Dendritic cell treated with granulocyte-macrophage colony-stimulating factor and Interleukin-4, amounts not matched to agents 40 ng/mL and 50 ng/mL, for 4 days (primary cell): Measurements from ENCODE around the gene FMN2.

Experiments used
- H3K27ac Mint-ChIP-seq: one replicate; pipeline ENCODE4 v1.8.0; 2022; ENCODE audit warnings: mild to moderate bottlenecking, mixed read lengths
- H3K27me3 Mint-ChIP-seq: one replicate; pipeline ENCODE4 v1.8.0; 2022; ENCODE audit warnings: mild to moderate bottlenecking, mixed read lengths
- H3K36me3 Mint-ChIP-seq: one replicate; pipeline ENCODE4 v1.8.0; 2022; ENCODE audit warnings: low read depth, mixed read lengths
- H3K4me1 Mint-ChIP-seq: one replicate; pipeline ENCODE4 v1.8.0; 2022; ENCODE audit warnings: low read depth, mixed read lengths
- H3K4me3 Mint-ChIP-seq: one replicate; pipeline ENCODE4 v1.8.0; 2022; ENCODE audit warnings: mild to moderate bottlenecking, moderate library complexity, mixed read lengths
- H3K9me3 Mint-ChIP-seq: one replicate; pipeline ENCODE4 v1.8.0; 2022; ENCODE audit warnings: mixed read lengths
- intact Hi-C: fragments of 100-400 bp; cut with micrococcal nuclease; formaldehyde crosslinking; loops from one replicate; pipeline ENCODE4 v1.15.0; 2022

The FMN2 gene

DNA sequence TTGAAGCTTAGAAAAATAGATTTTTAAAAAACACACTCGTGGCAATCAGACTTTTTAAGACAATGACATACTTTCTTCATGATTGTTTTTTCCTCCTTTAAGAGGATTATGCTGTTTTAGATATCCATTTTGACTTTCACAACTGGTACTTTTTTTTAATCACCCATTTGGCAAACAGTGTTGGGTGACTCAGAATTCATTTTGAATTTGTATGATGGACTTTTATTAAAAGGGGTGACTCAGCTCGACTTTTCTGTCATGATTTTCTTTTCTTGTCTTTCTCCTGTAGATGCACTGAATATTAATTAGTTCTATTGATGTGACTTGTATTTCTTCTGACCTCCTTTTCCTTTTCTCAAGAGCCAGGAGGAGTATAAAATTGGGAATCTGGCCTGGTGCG is 44.7 kb downstream of the FMN2 start:
- H3K4me1 Mint-ChIP-seq = no peaks in the 10 kb centered on the region
- H3K27me3 Mint-ChIP-seq = no peaks in the 10 kb centered on the region
- H3K27ac Mint-ChIP-seq = no peak overlapping the region
- H3K4me3 Mint-ChIP-seq = no peak overlapping the region
- intact Hi-C loops = no loop called here
- no peaks in the 10 kb centered on the region for H3K9me3 Mint-ChIP-seq
- no peaks in the 10 kb centered on the region for H3K36me3 Mint-ChIP-seq

DNA sequence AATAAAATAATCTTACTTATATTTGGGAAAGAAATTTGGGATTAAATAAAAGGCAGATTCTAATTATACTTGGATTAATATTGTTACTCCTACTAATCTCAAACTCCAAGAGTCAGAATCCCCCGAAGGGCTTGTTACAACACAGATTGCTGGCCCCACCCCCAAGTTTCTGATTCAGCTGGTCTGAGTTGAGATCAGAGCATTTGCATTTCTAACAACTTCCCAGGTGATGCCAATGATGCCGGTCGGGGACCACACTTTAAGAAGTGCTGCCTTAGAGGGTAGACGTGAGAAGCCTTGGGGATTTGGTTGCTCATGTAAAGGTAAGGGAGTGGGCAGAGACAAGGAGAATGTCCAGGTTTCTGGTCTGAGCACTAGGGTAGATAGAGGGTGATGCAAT is 47.2 kb downstream of the FMN2 start:
- no peaks in the 10 kb centered on the region for H3K4me1 Mint-ChIP-seq
- intact Hi-C loops = no loop called here
- no peaks in the 10 kb centered on the region for H3K27me3 Mint-ChIP-seq
- H3K36me3 Mint-ChIP-seq = no peaks in the 10 kb centered on the region
- H3K9me3 Mint-ChIP-seq = no peaks in the 10 kb centered on the region
- no peak overlapping the region for H3K4me3 Mint-ChIP-seq
- no peak overlapping the region for H3K27ac Mint-ChIP-seq

DNA sequence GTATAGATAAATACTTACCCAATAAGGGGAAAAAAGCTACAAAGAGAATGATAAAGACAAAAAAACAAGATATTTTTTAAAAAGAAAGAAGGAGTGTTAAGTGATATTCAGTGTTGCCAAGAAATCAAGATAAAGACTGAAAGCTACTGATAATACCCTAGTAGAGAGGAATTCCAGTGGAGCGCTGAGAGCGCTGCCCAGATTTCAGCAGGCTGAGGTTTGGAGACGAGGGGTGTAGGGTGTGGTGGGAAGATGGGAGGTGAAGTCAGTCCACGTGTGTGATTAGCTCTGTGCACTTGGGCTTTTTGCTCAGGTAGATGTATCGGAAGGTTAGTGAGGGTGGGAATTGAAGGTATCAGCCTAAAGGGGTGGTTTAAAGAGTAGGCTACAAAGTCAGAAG is 47.8 kb downstream of the FMN2 start:
- H3K4me3 Mint-ChIP-seq = no peak overlapping the region
- no peaks in the 10 kb centered on the region for H3K36me3 Mint-ChIP-seq
- no peaks in the 10 kb centered on the region for H3K4me1 Mint-ChIP-seq
- H3K9me3 Mint-ChIP-seq = no peaks in the 10 kb centered on the region
- H3K27me3 Mint-ChIP-seq = no peaks in the 10 kb centered on the region
- H3K27ac Mint-ChIP-seq = no peak overlapping the region
- intact Hi-C loops = no loop called here

DNA sequence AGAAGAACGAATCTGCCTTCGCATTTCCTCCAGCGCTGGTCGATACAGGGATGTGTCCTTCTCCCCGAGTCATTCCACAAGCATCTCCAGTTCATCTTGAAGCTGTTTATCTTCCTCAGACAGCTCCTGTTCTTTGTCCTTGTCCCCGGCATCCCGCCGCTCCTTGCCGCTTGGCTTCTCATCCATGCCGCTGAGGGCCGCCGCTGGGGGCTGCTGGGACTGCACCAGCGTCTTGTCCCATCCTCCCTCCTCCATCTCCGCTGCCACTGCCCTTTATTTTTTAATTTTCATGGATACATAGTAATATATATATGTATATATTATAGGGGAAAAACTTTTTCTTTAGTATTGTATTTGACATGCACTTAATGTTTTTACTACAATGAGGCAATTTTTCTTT is 53.4 kb downstream of the FMN2 start:
- Mint-ChIP-seq H3K9me3 (no peaks in the 10 kb centered on the region), H3K4me3 (no peak overlapping the region), H3K36me3 (no peaks in the 10 kb centered on the region), H3K27ac (no peak overlapping the region), H3K4me1 (no peaks in the 10 kb centered on the region), H3K27me3 (no peaks in the 10 kb centered on the region)
- intact Hi-C loops = loop anchor here (5.0 kb wide), 1 partner anchor 118 kb away; no protein-coding TSS in a partner anchor

DNA sequence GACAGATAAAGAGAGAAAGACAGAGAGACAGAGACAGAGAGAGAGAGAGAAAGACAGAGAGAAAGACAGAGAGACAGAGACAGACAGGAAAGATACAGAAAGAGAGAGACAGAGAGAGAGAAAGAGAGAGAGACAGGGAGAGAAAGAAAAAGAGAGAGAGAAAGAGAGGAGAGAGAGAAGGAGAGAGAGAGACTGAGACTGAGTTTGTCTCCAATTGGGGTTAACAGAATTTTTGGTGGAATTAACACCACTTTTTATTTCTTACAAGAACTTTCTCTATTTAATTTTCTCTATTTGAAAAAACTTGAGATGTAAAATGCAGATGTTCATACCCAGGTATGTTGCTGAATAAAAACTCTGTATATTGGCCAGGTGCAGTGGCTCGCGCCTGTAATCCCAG is 56.6 kb downstream of the FMN2 start:
- Mint-ChIP-seq H3K4me3 (no peak overlapping the region), H3K27me3 (no peaks in the 10 kb centered on the region), H3K4me1 (no peaks in the 10 kb centered on the region), H3K9me3 (no peaks in the 10 kb centered on the region), H3K27ac (no peak overlapping the region), H3K36me3 (no peaks in the 10 kb centered on the region)
- intact Hi-C loops = loop anchor here (5.0 kb wide), 1 partner anchor 121 kb away; no protein-coding TSS in a partner anchor

DNA sequence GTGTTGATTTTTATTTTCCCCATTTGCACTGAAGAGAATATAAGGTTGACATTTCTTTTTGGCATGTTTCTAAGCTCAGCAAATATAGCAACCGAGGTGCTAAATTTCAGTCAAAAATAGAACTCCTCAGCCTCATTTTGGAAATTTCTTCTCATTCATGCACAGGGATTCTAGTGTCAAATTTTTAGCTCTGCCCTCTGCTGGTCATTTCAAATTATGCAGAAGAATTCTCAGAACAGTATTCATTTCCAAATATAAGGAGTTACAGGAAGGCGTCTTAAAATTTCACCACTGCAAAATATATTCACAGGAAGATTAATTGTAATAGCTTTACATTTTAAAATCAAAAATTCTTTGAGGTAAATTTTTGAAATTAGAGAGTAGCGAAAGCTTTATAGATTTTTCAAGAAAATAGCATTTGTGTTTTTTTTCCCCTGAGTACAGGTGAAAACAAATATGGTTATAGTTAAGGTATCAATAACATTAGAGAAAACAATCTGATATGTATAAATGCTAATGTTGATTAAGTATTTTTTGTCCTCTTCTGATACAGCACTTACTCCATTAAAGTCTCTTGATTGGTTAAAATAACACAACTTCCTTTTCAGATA is 57.9 kb downstream of the FMN2 start:
- Mint-ChIP-seq H3K4me1 (no peaks in the 10 kb centered on the region), H3K27me3 (no peaks in the 10 kb centered on the region), H3K4me3 (no peak overlapping the region), H3K36me3 (no peaks in the 10 kb centered on the region), H3K9me3 (no peaks in the 10 kb centered on the region), H3K27ac (no peak overlapping the region)
- intact Hi-C loops = loop anchor here (5.0 kb wide), 1 partner anchor 122 kb away; no protein-coding TSS in a partner anchor

DNA sequence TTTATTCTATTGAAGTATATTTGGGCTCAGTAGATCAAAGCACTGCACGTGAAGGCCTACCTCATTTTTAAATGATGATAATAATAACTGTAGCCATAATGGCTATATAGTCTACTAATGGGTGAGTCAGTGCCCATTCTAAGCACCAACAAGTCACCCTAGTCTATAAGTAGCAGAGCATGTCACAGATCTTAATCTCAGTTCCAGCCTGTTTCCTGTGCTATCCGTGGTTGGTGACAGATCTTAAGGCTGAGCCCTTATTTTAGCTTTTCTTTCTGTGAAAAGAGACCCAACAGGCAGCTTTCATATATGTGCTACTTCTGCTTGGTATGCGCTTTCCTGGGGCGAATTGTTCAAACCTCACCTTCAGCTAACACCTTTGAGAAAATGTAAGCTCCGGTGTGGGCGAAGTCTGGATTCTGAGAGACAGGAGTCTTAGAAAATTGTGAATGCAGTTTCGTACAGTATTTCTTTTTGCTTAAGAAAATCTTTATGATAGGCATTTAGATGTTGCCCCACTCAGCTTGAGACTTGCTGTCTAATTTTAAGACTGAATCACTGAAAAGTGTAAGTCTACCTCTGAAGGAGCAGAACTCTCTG is 59.6 kb downstream of the FMN2 start:
- intact Hi-C loops = no loop called here
- Mint-ChIP-seq H3K4me1 (no peaks in the 10 kb centered on the region), H3K27me3 (no peaks in the 10 kb centered on the region), H3K9me3 (no peaks in the 10 kb centered on the region), H3K4me3 (no peak overlapping the region), H3K36me3 (no peaks in the 10 kb centered on the region), H3K27ac (no peak overlapping the region)

DNA sequence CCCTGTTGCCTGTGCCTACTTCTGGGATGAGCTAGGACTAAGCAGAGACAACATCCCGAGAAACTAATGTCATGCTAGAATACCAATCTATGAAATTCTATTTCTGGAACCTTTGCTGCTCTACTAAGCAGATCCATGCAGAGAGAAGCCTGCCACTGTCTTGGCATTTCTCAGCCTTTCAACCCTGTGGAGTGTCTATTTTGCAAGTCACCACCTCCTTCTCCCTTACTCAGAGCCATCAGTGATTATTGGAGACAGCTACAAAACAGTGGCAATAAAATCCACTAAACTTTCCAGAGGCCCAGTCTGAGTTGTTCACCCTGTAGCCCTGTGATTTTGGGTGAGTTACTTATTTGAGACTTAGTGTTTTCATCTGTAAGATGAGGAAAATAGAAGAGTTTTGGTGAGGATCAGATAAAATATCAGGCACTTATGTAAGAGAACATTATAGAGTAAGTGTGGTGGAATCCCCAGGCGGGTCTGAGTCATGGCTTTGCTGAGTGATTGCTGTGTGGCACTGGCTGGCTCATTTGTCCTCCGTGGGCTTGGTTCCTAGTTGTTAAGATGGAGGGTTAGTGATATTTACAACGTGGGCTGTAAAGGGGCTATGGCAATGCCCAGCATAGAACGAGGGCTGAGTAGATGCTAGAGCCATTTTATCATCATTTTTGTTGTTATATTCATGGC is 61.1 kb downstream of the FMN2 start:
- H3K36me3 Mint-ChIP-seq = no peaks in the 10 kb centered on the region
- intact Hi-C loops = no loop called here
- H3K27me3 Mint-ChIP-seq = no peaks in the 10 kb centered on the region
- no peak overlapping the region for H3K27ac Mint-ChIP-seq
- H3K9me3 Mint-ChIP-seq = no peaks in the 10 kb centered on the region
- no peaks in the 10 kb centered on the region for H3K4me1 Mint-ChIP-seq
- no peak overlapping the region for H3K4me3 Mint-ChIP-seq

DNA sequence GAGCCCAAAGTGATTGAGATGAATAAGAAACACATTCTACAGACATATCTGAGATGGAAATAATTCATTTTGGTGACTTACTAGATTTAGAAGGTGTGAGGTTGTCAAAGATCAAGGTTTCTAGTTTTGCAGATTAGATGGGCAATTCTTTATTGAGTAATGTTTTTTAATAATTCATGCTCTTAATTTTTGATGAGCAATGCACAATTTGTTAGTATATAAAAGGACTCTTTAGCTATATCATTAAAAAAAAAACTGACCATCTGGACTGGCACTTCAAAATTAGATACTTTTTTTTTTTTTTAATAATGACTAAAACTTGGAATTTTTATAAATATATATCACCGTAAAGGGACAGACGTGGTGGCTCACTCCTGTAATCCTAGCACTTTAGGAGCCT is 63.9 kb downstream of the FMN2 start:
- Mint-ChIP-seq H3K27ac (no peak overlapping the region), H3K27me3 (no peaks in the 10 kb centered on the region), H3K9me3 (no peaks in the 10 kb centered on the region), H3K4me3 (no peak overlapping the region), H3K36me3 (no peaks in the 10 kb centered on the region), H3K4me1 (no peaks in the 10 kb centered on the region)
- intact Hi-C loops = no loop called here

DNA sequence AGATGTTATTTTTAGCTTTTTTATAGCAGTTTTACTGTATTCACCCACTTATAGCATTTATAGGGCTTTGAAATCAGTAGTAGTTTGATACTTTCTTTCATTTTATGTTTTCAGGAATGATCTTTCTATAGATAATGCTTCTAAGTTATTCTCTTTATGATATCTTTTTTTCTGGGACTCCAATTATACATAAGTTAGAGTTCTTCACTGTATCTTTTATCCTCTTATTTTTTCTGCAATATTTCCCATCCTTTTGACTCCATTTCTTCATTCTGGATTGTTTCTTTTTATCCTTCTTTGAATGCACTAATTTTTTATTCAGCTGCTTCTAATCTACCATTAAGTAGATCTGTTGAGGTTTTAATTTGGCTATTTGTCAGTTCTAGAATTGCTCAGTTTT is 73.1 kb downstream of the FMN2 start:
- peaks cover 3% of the 10 kb centered on the region for H3K27me3 Mint-ChIP-seq
- H3K4me1 Mint-ChIP-seq = no peaks in the 10 kb centered on the region
- H3K9me3 Mint-ChIP-seq = peaks cover 10% of the 10 kb centered on the region
- intact Hi-C loops = no loop called here
- no peak overlapping the region for H3K4me3 Mint-ChIP-seq
- H3K27ac Mint-ChIP-seq = no peak overlapping the region
- H3K36me3 Mint-ChIP-seq = no peaks in the 10 kb centered on the region

DNA sequence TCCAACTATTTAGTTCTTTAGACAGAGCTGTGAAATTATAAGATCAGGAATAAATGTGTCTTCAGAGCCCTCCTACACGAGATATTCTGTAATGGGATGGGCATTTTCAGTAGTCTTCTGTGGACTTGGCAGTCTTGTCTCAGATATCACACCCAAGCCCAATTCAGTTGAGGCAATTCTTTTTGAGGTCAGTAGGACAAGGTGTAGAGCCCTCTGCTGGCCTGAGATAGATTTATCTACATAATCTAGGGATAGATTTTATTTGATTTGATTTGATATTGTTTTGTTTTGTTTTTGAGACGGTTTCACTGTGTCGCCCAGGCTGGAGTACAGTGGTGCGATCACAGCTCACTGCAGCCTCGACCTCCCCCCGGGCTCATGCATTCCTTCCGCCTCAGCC is 77.5 kb downstream of the FMN2 start:
- Mint-ChIP-seq H3K4me1 (no peaks in the 10 kb centered on the region), H3K27me3 (no peaks in the 10 kb centered on the region), H3K4me3 (no peak overlapping the region), H3K9me3 (peaks cover 10% of the 10 kb centered on the region), H3K36me3 (no peaks in the 10 kb centered on the region), H3K27ac (no peak overlapping the region)
- intact Hi-C loops = no loop called here

DNA sequence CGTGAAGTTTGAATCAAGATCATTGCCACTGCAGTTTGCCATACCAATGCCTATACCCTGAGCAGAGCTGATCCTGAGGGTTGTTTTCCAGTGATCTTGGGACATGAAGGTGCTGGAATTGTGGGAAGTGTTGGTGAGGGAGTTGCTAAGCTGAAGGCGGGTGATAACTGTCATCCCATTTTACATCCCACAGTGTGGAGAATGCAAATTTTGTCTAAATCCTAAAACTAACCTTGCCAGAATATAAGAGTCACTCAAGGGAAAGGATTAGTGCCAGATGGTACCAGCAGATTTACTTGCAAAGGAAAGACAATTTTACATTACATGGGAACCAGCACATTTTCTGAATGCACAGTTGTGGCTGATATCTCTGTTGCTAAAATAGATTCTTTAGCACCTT is 78.6 kb downstream of the FMN2 start:
- intact Hi-C loops = no loop called here
- H3K36me3 Mint-ChIP-seq = no peaks in the 10 kb centered on the region
- H3K4me1 Mint-ChIP-seq = peaks cover 5% of the 10 kb centered on the region
- no peak overlapping the region for H3K27ac Mint-ChIP-seq
- H3K27me3 Mint-ChIP-seq = no peaks in the 10 kb centered on the region
- peaks cover 1% of the 10 kb centered on the region for H3K9me3 Mint-ChIP-seq
- H3K4me3 Mint-ChIP-seq = no peak overlapping the region

DNA sequence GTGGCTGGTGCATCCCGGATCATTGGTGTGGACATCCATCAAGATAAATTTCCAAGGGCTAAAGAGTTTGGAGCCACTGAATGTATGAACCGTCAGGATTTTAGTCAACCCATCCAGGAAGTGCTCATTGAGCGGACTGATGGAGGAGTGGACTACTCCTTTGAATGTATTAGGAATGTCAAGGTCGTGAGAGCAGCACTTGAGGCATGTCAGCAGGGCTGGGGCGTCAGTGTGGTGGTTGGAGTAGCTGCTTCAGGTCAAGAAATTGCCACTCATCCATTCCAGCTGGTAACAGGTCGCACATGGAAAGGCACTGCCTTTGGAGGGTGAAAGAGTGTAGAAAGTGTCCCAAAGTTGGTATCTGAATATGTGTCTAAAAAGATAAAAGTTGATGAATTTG is 79.1 kb downstream of the FMN2 start:
- Mint-ChIP-seq H3K27me3 (no peaks in the 10 kb centered on the region), H3K9me3 (no peaks in the 10 kb centered on the region), H3K4me1 (peaks cover 5% of the 10 kb centered on the region), H3K27ac (no peak overlapping the region), H3K36me3 (no peaks in the 10 kb centered on the region), H3K4me3 (no peak overlapping the region)
- intact Hi-C loops = no loop called here

DNA sequence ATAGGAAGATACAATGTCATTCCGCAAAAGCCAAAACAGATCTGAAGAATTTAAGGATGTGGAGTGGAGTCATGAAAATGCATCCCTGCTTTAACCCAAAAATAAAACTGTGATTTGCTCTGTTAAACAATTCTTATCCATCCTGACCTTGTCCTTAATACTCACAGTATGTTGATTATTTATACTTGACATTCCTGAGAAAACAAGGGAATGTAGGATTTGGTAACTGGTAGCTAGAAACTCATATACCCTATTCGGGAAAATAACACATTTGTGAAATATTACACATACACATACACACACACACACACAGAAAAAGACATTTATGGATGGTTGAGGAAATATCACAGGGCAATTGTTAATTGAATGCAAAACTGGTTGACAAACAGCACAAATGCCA is 80.2 kb downstream of the FMN2 start:
- no peaks in the 10 kb centered on the region for H3K27me3 Mint-ChIP-seq
- intact Hi-C loops = no loop called here
- no peak overlapping the region for H3K4me3 Mint-ChIP-seq
- peaks cover 5% of the 10 kb centered on the region for H3K4me1 Mint-ChIP-seq
- H3K9me3 Mint-ChIP-seq = no peaks in the 10 kb centered on the region
- no peak overlapping the region for H3K27ac Mint-ChIP-seq
- no peaks in the 10 kb centered on the region for H3K36me3 Mint-ChIP-seq

DNA sequence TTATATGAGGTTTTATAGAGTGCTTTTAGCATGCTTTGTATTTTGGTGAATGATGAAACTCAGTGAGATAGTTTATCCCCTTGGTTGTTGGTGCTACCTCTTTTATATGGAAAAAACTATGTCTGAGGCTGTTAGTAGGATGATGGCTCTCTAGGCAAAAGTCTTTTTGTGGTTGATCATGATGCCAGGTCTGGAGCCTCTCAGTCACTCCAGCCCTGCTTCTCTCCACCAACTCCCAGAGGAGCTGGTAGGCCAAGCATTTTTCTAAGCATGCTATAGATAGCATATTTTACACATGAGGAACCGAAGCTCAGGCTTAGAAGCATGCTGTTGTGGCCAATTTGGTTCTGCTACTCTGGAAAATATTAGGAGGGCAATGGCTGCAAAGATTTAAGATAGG is 82.2 kb downstream of the FMN2 start:
- peaks cover 5% of the 10 kb centered on the region for H3K4me1 Mint-ChIP-seq
- H3K27me3 Mint-ChIP-seq = no peaks in the 10 kb centered on the region
- H3K36me3 Mint-ChIP-seq = no peaks in the 10 kb centered on the region
- no peak overlapping the region for H3K27ac Mint-ChIP-seq
- intact Hi-C loops = no loop called here
- no peak overlapping the region for H3K4me3 Mint-ChIP-seq
- H3K9me3 Mint-ChIP-seq = no peaks in the 10 kb centered on the region
